ENCODE data around the gene PVALEF.

The PVALEF gene

DNA sequence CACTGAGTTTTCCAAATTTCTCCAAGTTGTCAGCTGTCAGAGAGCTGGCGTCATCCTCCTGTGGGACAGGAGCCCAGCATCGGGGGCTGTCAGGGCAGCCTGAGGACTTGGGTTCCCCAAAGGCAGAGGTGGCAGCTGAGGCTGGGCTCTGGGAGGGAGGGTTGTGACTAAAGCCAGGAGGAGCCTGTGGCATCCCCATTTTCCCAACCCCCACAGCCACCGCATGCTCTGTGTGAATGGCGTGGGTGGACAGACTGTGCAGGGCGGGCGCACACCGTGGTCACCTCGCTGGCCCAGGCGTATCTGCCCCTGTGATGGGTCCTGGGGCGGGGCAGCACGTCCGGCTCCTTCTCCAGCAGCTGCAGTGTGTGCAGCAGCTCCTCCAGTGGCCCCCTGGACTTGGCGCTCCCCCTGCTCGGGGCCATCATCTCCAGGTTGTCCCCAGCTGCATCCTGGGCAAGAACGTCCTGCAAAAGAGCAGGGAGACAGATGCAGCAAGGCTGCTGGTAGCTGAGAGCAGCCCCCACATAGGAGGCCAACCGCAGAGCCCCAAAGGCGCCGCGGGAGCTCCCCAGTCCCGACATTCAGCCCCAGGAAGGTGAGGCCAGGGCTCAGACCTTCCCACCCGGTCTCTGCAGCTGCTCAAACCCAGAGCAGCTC is 32.7 kb downstream of the PVALEF start:
- Mint-ChIP-seq H3K4me3 (no peak overlapping the region), H3K9me3 (ENCODE audit: low read depth) (no peaks in the 10 kb centered on the region), H3K27me3 (no peaks in the 10 kb centered on the region), H3K27ac (no peak overlapping the region), H3K4me1 (ENCODE audit: low read depth) (no peaks in the 10 kb centered on the region), H3K36me3 (no peaks in the 10 kb centered on the region)

DNA sequence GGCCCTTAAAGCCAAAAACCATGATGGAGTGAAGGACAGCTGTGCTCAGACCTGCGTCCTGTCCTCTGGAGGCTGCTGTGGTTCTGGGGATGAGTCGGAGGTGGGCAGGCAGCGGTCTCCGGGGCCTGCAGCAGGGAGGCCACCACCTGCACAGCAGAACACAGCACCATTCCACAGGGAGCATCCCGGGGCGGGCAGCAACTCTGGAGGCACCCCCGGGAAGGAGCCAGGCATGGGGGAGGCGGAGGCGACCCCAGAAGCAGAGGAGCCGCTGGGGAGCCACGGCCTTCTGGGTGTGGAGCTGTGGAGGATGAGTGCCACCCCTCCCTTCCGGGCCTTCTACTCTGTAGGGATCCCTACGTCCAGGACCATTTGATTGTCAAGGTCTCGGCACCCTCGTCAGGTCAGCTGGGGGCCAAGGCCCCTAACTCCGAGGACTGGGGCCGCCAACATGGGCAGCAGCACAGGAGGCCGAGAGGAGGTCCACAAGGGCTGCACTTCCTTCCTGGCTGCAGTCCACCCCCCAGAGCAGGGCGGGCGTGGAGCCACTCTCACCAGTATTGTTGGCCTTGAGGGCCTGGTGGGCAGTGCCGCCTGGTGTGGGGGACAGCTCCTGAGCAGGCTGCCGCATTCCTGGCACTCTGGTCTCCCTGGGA is 33.6 kb downstream of the PVALEF start:
- Mint-ChIP-seq H3K36me3 (no peaks in the 10 kb centered on the region), H3K4me1 (ENCODE audit: low read depth) (no peaks in the 10 kb centered on the region), H3K27me3 (no peaks in the 10 kb centered on the region), H3K27ac (no peak overlapping the region), H3K9me3 (ENCODE audit: low read depth) (no peaks in the 10 kb centered on the region), H3K4me3 (no peak overlapping the region)

DNA sequence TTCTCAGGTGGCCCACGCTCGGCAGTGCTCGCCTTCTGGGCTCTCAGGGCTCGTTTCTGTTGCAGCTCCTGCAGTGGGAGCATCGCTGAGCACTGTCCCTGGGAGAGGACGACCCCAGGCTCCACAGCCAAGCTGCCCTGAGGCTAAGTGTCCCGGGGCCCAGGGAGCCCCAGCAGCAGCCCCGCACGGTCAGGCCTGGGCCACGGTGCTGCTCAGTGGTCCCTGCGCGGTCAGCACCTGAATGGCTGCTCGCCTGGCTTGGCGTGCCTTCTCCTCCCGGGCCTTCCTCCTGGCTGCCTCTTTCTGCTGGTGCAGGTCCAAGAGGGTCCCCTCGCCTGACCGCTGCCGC is 34.1 kb downstream of the PVALEF start:
- Mint-ChIP-seq H3K27me3 (no peaks in the 10 kb centered on the region), H3K4me3 (no peak overlapping the region), H3K9me3 (ENCODE audit: low read depth) (no peaks in the 10 kb centered on the region), H3K4me1 (ENCODE audit: low read depth) (no peaks in the 10 kb centered on the region), H3K36me3 (no peaks in the 10 kb centered on the region), H3K27ac (no peak overlapping the region)

DNA sequence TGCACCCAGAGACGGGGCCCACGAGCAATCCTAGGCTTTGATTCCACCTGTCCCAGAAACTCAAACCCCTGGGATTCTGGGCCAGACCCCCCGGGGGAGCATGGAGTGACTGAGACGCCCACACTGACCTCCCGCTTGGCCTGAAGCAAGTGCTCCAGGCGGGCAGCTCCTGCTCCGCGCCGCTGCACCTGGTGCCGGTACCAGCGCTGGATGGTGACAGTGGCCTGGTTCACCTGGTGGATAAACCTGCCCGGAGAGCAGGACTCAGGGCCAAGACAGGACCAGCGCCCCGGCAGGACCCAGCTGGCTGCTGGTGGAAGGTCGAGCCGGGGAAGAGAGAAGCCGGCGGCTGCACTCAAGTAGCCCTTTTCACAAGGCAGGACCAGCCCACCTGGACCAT is 34.9 kb downstream of the PVALEF start:
- H3K27ac Mint-ChIP-seq, result no peak overlapping the region
- H3K4me3 Mint-ChIP-seq, result no peak overlapping the region
- H3K36me3 Mint-ChIP-seq, result no peaks in the 10 kb centered on the region
- H3K27me3 Mint-ChIP-seq, result no peaks in the 10 kb centered on the region
- no peaks in the 10 kb centered on the region for H3K9me3 Mint-ChIP-seq (ENCODE audit: low read depth)
- H3K4me1 Mint-ChIP-seq (ENCODE audit: low read depth), result no peaks in the 10 kb centered on the region

DNA sequence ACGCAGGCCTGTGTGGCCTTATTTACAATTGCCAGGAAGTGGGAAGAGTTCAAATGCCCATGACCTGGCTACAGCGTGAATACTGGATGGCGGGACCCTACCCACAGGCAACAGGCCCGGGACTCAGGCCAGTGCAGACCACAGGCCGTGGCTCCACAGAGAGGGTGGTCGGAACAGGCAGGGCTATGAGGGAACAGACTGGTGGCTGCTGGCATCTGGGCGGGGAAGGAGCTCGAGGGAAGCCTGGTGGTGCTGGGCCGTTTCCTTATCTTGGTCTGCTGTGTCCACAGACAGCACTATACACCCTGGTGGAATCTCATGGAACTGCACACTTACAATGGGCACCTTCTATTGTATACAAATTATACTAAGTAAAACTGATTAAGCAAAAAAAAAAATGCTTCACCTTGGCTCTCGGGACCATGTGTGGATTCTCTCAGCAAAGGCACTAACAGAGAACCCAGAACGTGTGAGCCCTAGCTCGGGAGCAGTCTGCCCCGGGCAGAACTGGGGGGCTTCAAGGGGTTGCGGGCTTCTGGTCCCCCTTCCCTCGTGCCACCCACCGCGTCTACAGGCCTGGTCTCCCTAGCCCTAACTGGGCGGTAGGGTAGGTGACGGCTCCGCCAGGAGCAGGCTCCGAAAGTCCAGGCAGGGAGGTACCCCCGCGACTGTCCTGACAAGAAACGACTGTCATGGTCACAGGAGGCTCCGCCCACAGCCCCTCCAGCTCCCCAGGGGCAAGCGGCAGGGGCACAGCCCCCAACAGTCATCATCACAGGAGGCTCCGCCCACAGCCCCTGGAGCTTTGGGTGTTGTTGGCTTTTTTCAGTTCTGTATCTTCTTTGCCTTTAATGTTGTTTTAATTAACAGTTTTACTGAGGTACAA is 35.6 kb downstream of the PVALEF start:
- Mint-ChIP-seq H3K4me1 (ENCODE audit: low read depth) (no peaks in the 10 kb centered on the region), H3K36me3 (no peaks in the 10 kb centered on the region), H3K27me3 (no peaks in the 10 kb centered on the region), H3K27ac (no peak overlapping the region), H3K4me3 (no peak overlapping the region), H3K9me3 (ENCODE audit: low read depth) (no peaks in the 10 kb centered on the region)

DNA sequence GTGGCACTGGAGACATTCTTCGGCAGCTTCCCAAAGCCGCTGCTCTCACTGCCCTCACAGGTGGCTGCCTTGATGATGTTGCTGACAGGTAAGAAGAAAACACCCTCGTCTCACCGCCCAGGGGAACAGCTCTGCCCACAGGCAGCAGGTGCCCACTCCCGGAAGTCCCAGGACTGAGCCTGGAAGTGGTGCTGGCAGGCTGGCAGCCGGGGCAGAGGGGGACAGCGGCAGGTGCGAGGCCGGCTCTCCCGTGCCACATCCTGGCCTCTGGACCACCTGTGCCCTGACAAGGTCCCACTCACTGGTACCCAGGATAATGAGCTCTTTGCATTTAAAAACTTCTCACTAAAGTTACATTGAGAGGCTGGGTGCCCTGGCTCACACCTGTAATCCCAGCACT is 37.0 kb downstream of the PVALEF start:
- H3K9me3 Mint-ChIP-seq (ENCODE audit: low read depth), result no peaks in the 10 kb centered on the region
- no peaks in the 10 kb centered on the region for H3K4me1 Mint-ChIP-seq (ENCODE audit: low read depth)
- no peaks in the 10 kb centered on the region for H3K36me3 Mint-ChIP-seq
- H3K4me3 Mint-ChIP-seq, result no peak overlapping the region
- no peak overlapping the region for H3K27ac Mint-ChIP-seq
- no peaks in the 10 kb centered on the region for H3K27me3 Mint-ChIP-seq

DNA sequence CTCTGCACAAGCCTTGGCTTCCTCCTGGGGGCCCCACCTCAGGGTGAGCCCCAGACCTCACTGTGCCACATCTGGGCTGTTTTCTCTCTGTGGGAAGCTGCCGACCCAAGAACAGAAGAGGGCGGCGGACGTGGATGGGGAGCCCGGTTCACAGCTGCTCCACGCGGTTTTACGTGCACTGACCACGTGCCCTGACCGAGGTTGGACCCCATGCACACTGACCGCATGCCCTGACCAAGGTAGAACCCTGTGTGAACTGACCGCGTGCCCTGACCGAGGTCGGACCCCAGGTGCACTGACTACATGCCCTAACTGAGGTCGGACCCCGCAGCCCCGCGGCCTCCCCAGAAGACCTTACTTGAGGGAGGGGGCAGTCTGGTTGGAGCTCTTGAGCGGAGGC is 37.8 kb downstream of the PVALEF start:
- Mint-ChIP-seq H3K4me1 (ENCODE audit: low read depth) (no peaks in the 10 kb centered on the region), H3K27ac (no peak overlapping the region), H3K27me3 (no peaks in the 10 kb centered on the region), H3K9me3 (ENCODE audit: low read depth) (no peaks in the 10 kb centered on the region), H3K4me3 (no peak overlapping the region), H3K36me3 (no peaks in the 10 kb centered on the region)

DNA sequence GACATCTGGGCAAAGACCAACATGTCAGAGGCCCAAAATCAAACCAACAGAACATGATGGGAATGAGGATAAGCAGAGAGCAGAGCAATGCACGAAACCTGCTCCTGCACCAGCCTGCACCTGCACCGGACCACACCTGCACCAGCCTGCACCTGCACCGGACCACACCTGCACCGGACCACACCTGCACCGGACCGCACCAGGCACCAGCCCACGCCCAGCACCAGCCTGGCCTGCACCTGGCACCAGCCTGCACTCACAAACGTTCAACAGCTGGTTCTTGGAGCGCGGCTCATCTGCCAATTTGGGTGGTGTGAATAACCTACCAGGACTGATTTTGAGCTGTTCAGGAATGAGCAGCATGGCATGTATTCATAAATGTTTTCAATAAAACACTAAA is 39.3 kb downstream of the PVALEF start:
- H3K4me1 Mint-ChIP-seq (ENCODE audit: low read depth), result no peaks in the 10 kb centered on the region

DNA sequence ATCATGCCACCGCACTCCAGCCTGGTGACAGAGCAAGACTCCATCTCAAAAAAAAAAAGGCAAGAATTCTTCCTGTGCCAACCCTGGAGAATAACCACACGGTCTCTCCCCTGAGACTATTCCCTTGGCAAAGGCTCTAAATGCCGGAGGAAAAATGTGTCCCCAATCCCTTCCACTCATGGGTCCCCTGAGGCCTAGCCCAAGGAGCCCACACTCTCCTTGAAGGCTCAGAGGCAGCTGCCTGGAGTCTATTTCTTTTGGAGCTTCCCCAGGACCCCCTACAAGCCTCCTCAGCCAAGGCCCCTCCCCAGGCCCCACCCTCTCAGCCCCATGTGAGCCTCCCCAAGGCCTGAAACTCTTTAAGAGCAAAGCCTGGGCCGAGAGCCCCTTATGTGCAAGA is 40.9 kb downstream of the PVALEF start:
- Mint-ChIP-seq H3K9me3 (ENCODE audit: low read depth) (no peaks in the 10 kb centered on the region), H3K36me3 (no peaks in the 10 kb centered on the region), H3K4me1 (ENCODE audit: low read depth) (no peaks in the 10 kb centered on the region)

More for the DNA sequence above, 39.3 kb downstream of the PVALEF start:
- Mint-ChIP-seq H3K27me3 (no peaks in the 10 kb centered on the region), H3K9me3 (ENCODE audit: low read depth) (no peaks in the 10 kb centered on the region), H3K27ac (no peak overlapping the region), H3K36me3 (no peaks in the 10 kb centered on the region), H3K4me3 (no peak overlapping the region)

DNA sequence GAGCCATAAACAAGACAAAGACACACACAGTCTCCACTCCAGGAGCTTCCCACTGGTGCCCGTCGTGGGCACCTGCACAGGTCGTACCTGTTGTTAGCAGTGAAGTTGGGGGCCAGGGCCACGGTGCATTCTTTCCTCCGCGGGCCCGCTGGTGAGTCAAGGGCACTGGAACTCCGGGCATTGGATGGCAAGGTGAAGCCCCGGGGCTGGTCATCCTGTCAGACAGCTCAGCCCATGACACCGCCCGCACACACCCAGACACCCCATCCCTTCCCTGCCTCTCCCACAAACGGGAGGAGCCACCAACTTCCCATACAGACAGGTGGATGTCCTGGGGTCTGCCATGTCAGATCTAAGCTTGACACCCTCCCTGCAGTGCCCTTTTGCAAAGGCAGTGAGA is 41.4 kb downstream of the PVALEF start:
- no peak overlapping the region for H3K27ac Mint-ChIP-seq
- no peaks in the 10 kb centered on the region for H3K9me3 Mint-ChIP-seq (ENCODE audit: low read depth)
- H3K4me3 Mint-ChIP-seq, result no peak overlapping the region
- H3K36me3 Mint-ChIP-seq, result no peaks in the 10 kb centered on the region
- no peaks in the 10 kb centered on the region for H3K27me3 Mint-ChIP-seq
- no peaks in the 10 kb centered on the region for H3K4me1 Mint-ChIP-seq (ENCODE audit: low read depth)

More for the DNA sequence above, 40.9 kb downstream of the PVALEF start:
- no peak overlapping the region for H3K27ac Mint-ChIP-seq
- no peaks in the 10 kb centered on the region for H3K27me3 Mint-ChIP-seq
- no peak overlapping the region for H3K4me3 Mint-ChIP-seq

DNA sequence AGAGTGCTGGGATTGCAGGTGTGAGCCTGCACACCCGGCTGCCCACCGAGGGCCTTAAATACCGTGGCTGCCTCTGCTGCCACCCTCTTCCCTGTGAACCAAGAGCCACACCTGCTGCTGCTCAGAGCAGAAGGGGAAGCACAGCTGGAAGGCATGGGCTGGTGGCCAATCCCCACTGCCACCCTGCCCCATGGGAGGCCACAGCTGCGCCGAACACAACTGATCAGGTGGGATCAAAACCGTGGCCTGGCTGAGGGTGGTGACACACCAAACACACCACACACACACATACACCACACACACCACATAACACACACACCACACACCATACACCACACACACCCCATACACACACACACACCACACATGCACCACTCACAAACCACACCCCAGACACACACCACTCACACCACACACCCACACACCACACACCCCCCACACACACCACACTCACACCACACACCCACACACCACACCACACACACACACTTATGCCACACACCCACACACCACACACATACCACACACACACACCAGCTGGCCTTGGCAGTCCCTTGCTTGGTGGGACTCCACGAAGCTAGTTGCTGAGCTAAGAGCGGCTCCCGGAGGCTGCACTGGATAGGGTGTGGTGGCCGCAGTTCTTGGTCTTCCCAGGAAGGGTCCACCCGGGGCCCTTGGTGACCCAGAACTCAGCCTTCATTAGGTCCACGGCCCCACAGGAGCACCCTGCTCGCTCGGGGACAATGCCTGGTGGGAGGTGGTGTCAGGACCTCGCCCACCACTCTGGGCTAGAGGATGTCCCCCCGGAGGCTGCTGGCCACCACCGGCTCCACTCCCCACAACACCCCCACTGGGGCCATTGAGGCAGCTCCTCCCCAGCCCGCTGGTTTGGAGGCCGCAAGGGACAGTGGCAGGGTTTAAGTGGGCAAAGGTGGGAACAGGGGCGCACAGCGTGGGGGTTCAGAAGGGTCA is 42.6 kb downstream of the PVALEF start:
- Mint-ChIP-seq H3K4me1 (ENCODE audit: low read depth) (no peaks in the 10 kb centered on the region), H3K27me3 (no peaks in the 10 kb centered on the region), H3K36me3 (no peaks in the 10 kb centered on the region), H3K4me3 (no peak overlapping the region), H3K9me3 (ENCODE audit: low read depth) (no peaks in the 10 kb centered on the region), H3K27ac (no peak overlapping the region)

DNA sequence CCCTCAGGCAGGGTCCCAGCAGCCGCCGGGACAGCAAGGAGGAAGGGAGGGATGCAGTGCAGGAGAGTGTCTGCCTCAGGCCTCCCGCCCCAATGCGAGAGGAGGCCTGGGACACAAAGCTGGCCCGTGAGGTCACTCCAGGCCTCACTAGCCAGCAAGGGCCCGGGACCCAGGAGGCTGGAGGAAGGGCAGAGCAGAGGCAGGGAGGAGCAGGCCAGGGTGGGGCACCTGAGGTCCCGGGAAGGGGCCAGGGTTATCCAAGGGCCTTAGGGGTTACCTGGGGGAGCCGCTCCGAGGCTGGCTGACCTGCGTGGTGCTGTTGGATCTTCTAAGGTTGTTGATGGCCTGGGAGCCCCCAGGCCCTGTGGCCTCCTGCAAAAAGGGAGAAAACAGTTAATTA is 43.3 kb downstream of the PVALEF start:
- Mint-ChIP-seq H3K27me3 (no peaks in the 10 kb centered on the region), H3K27ac (no peak overlapping the region), H3K4me3 (no peak overlapping the region), H3K36me3 (no peaks in the 10 kb centered on the region), H3K4me1 (ENCODE audit: low read depth) (no peaks in the 10 kb centered on the region), H3K9me3 (ENCODE audit: low read depth) (no peaks in the 10 kb centered on the region)

DNA sequence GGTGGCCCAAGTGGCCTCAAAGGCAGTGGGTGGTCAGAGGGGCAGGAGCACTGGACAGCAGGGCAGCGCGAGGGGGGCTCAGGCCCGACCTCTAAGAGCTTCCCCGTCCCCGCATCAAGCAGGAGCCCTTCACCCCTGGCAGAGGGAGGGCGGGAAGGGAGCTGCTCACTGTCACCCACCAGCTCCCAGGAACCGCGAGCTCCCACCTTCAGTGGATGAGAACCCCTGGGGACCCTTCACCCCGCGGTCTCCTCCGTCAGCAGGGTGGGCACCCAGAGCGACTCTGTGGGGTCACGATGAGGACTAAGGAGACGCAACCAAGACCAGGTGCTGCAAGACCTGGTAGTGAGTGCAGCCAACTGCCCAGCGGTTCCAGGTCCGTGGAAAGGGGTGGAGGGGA is 43.8 kb downstream of the PVALEF start:
- H3K27ac Mint-ChIP-seq, result no peak overlapping the region
- no peaks in the 10 kb centered on the region for H3K36me3 Mint-ChIP-seq
- no peak overlapping the region for H3K4me3 Mint-ChIP-seq
- H3K4me1 Mint-ChIP-seq (ENCODE audit: low read depth), result no peaks in the 10 kb centered on the region
- no peaks in the 10 kb centered on the region for H3K9me3 Mint-ChIP-seq (ENCODE audit: low read depth)
- H3K27me3 Mint-ChIP-seq, result no peaks in the 10 kb centered on the region

DNA sequence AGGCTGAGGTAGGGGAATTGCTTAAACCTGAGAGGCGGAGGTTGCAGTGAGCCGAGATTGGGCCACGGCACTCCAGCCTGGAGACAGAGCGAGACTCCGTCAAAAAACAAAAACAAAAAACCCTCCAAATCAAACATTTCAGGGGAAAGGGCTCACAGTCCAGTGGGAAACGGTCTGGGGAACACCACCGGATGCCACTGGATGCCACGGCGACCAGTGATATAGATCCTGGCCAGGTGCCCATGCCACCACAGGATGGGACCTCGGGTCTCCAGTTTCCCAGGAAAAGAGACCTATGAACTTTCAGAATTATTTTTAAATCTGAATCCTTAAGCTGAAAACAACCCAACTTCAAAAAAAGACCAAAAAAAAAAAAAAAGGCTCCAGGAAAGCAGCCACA is 45.2 kb downstream of the PVALEF start:
- Mint-ChIP-seq H3K27me3 (no peaks in the 10 kb centered on the region), H3K4me1 (ENCODE audit: low read depth) (no peaks in the 10 kb centered on the region), H3K27ac (no peak overlapping the region), H3K36me3 (no peaks in the 10 kb centered on the region), H3K9me3 (ENCODE audit: low read depth) (no peaks in the 10 kb centered on the region), H3K4me3 (no peak overlapping the region)
